K562 (cell line): Measurements from ENCODE around the gene IKZF3. TPM values are rescaled to one million over a fixed set of nuclear protein-coding genes. Genes with fewer than 3 reads are reported as not detected.
A peak's percentile ranks its signal among the peaks of the same experiment; 100 is the strongest.

ENCODE experiments used
- ARNT ChIP-seq, 2 experiments: fragments of 450-650 bp; IDR thresholded peaks; 2 replicates each; pipeline ENCODE4 v1.6.1; 2016; ENCODE audit warnings: mild to moderate bottlenecking in 1 of 2
- BCL6 ChIP-seq: fragments of 250-450 bp; sonication (Bioruptor Pico); IDR thresholded peaks from 2 replicates; pipeline ENCODE4 v1.4.0; 2020
- CC2D1A ChIP-seq: fragments of 450-650 bp; IDR thresholded peaks from 2 replicates; pipeline ENCODE4 v1.6.1; 2017; ENCODE audit warnings: mild to moderate bottlenecking
- CHD1 ChIP-seq: fragments of 200-600 bp; sonication (generic); IDR thresholded peaks from one replicate; pipeline ENCODE4 v1.6.1; 2012; ENCODE audit warnings: mild to moderate bottlenecking, moderate library complexity, low read length, inconsistent platforms
- ETV1 ChIP-seq: fragments of 450-650 bp; conservative IDR thresholded peaks from 2 replicates; pipeline ENCODE4 v1.6.1; 2016; ENCODE audit warnings: missing genetic modification characterization, control low read depth, low read depth, missing compliant biosample characterization
- FUS ChIP-seq: fragments of 200-400 bp; formaldehyde crosslinking; optimal IDR thresholded peaks from 2 replicates; pipeline ENCODE3; 2017; ENCODE audit warnings: low read depth, low read length
- MCM5 ChIP-seq: fragments of 450-650 bp; IDR thresholded peaks from 2 replicates; pipeline ENCODE4 v1.6.1; 2016; ENCODE audit warnings: low read depth
- MYC ChIP-seq, 2 experiments: fragments of 250-450 bp in 1 of 2; sonication (Bioruptor Pico) in 1 of 2; IDR thresholded peaks; 2 replicates each; pipeline versions ENCODE4 v1.5.1 to v1.6.1; 2012 to 2021; ENCODE audit warnings: low read depth in 2 of 2, borderline replicate concordance in 1 of 2, improper control_type of control experiment in 1 of 2, low read length in 1 of 2, mild to moderate bottlenecking in 1 of 2, moderate library complexity in 1 of 2
- NELFE ChIP-seq: IDR thresholded peaks from 2 replicates; pipeline ENCODE4 v1.6.1; 2011; ENCODE audit warnings: mild to moderate bottlenecking; ENCODE audit not compliant: insufficient read depth, insufficient read length
- NR2C1 ChIP-seq, 2 experiments: fragments of 450-650 bp; IDR thresholded peaks; 2 replicates each; pipeline ENCODE4 v1.6.1; 2017; ENCODE audit warnings: mild to moderate bottlenecking in 2 of 2, antibody characterized with exemption in 1 of 2, inconsistent platforms in 1 of 2, missing compliant biosample characterization in 1 of 2, missing genetic modification characterization in 1 of 2
- PML ChIP-seq: IDR thresholded peaks from 2 replicates; pipeline ENCODE4 v1.6.1; 2012; ENCODE audit warnings: low read length, inconsistent platforms
- SMARCB1 ChIP-seq: IDR thresholded peaks from 2 replicates; pipeline ENCODE4 v1.6.1; 2011; ENCODE audit warnings: improper control_type of control experiment, low read depth; ENCODE audit not compliant: insufficient read length
- TEAD2 ChIP-seq: fragments of 450-650 bp; IDR thresholded peaks from 2 replicates; pipeline ENCODE4 v1.6.1; 2016; ENCODE audit warnings: missing genetic modification characterization, control low read depth, missing compliant biosample characterization
- YBX1 ChIP-seq: fragments of 450-650 bp; IDR thresholded peaks from 2 replicates; pipeline ENCODE4 v1.7.1; 2016; ENCODE audit warnings: mild to moderate bottlenecking
- ZNF121 ChIP-seq: sonication (generic); formaldehyde crosslinking; conservative IDR thresholded peaks from 2 replicates; pipeline ENCODE4 v1.8.0; 2022; ENCODE audit warnings: missing genetic modification reagents
- ZNF695 ChIP-seq: fragments of 450-650 bp; formaldehyde crosslinking; IDR thresholded peaks from 2 replicates; pipeline ENCODE4 v1.4.0; 2020; ENCODE audit warnings: mild to moderate bottlenecking, moderate library complexity
- polyA plus RNA-seq, 8 experiments: library from polyadenylated mRNA; depleted of rRNA in 4 of 8; stranded (reverse) in 5 of 8; unstranded in 3 of 8; fragments of >200 nt; fragmentation: Nextera tagmentation in 2 of 8; fragmentation: Illumina TruSeq in 1 of 8; extraction: Ambion mirVana in 2 of 8; extraction: Trizol in 1 of 8; gene quantifications; 2 replicates each; pipeline versions ENCODE4 v1.2.1 to v1.2.3, GENCODE V29; 2011 to 2014; ENCODE audit warnings: inconsistent platforms in 1 of 8, missing spikeins in 1 of 8
- total RNA-seq, 7 experiments: library from RNA; depleted of rRNA in 6 of 7; stranded (reverse); fragments of >200 nt in 6 of 7; fragmentation: Illumina TruSeq in 2 of 7; extraction: Trizol in 2 of 7; gene quantifications; 2 replicates each; pipeline versions ENCODE4 v1.2.1 to v1.2.3, GENCODE V29; 2011 to 2021; ENCODE audit warnings: low replicate concordance in 1 of 7
- TF ChIP-seq, protein P1 (sequence below): fragments of 450-650 bp; IDR thresholded peaks from 2 replicates; pipeline ENCODE4 v1.6.1; 2014; ENCODE audit warnings: low read depth, mild to moderate bottlenecking, moderate library complexity, borderline replicate concordance
- TF ChIP-seq, protein P2 (sequence below): fragments of 250-450 bp; sonication (Bioruptor Pico); IDR thresholded peaks from 2 replicates; pipeline ENCODE4 v1.5.0; 2021
- TF ChIP-seq, protein P3 (sequence below): fragments of 450-650 bp; formaldehyde crosslinking; IDR thresholded peaks from 2 replicates; pipeline ENCODE4 v1.4.0; 2022; ENCODE audit warnings: missing genetic modification characterization
- TF ChIP-seq, protein P4 (sequence below): fragments of 250-450 bp; sonication (Bioruptor Pico); IDR thresholded peaks from 2 replicates; pipeline ENCODE4 v1.5.0; 2020; ENCODE audit warnings: mild to moderate bottlenecking, borderline replicate concordance

IKZF3 gene
- total and polyA plus RNA-seq, 9 of the 15 experiments (the other 6 are each of a cell fraction or from before 2014, with no cell fraction given): 0.06 to 1.6 (median 0.62) TPM

DNA sequence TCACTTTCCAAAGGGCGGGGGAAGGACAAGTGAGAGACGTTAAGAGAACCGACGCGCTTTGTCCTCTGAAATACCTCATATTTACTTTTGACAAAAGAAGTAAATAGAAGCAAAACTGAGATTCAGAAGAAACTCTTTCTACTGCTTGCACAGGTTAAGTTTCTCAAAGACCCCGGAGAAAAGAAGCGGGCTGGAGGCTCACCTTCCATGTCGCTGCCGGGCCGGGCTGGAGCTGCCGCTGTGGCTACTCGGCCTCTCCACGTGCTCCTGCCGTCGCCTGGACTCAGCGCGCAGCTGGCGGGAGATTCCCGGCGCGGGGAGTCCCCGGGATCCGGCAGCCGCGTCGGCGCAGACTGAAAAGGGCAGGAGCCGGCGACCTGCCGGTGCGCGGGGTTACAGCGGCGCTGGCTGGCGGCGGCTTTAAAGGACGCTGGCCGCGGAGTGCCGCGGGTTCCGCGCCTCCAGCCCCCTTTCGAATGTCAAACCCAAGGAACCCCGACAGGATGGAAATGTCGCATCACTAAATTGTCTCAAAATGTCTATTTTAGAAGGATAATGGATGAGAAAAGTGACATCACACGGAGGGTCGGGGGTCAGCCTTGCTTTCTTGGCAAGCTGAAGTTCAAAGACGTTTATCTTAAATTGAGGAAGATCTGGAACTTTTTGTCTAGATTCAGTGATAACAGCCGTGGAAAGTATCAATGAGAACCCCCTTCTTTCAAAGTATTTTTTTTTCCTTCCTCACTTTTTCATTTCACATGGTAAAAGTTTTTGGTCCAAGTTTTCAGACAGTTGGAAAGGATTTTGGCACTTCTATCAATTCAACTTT is at the start of gene IKZF3 (continued):
- TF ChIP-seq, protein P1, sequence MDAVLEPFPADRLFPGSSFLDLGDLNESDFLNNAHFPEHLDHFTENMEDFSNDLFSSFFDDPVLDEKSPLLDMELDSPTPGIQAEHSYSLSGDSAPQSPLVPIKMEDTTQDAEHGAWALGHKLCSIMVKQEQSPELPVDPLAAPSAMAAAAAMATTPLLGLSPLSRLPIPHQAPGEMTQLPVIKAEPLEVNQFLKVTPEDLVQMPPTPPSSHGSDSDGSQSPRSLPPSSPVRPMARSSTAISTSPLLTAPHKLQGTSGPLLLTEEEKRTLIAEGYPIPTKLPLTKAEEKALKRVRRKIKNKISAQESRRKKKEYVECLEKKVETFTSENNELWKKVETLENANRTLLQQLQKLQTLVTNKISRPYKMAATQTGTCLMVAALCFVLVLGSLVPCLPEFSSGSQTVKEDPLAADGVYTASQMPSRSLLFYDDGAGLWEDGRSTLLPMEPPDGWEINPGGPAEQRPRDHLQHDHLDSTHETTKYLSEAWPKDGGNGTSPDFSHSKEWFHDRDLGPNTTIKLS: peak; percentile 61
- no peak for TF ChIP-seq BCL6 (CRISPR knock-in tag)
- TF ChIP-seq, protein P2, sequence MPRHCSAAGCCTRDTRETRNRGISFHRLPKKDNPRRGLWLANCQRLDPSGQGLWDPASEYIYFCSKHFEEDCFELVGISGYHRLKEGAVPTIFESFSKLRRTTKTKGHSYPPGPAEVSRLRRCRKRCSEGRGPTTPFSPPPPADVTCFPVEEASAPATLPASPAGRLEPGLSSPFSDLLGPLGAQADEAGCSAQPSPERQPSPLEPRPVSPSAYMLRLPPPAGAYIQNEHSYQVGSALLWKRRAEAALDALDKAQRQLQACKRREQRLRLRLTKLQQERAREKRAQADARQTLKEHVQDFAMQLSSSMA (CRISPR knock-in tag): no peak
- no peak for TF ChIP-seq TEAD2 (tag)
- no peak for TF ChIP-seq CHD1
- no peak for TF ChIP-seq YBX1
- no peak for TF ChIP-seq SMARCB1
- TF ChIP-seq, protein P3, sequence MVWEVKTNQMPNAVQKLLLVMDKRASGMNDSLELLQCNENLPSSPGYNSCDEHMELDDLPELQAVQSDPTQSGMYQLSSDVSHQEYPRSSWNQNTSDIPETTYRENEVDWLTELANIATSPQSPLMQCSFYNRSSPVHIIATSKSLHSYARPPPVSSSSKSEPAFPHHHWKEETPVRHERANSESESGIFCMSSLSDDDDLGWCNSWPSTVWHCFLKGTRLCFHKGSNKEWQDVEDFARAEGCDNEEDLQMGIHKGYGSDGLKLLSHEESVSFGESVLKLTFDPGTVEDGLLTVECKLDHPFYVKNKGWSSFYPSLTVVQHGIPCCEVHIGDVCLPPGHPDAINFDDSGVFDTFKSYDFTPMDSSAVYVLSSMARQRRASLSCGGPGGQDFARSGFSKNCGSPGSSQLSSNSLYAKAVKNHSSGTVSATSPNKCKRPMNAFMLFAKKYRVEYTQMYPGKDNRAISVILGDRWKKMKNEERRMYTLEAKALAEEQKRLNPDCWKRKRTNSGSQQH (CRISPR knock-in tag): no peak
- no peak for TF ChIP-seq MCM5
- TF ChIP-seq FUS: no peak
- no peak for TF ChIP-seq CC2D1A
- TF ChIP-seq ARNT (IDR thresholded peaks at IDR 0.05): no peak
- TF ChIP-seq ZNF695 (CRISPR knock-in tag): no peak
- TF ChIP-seq MYC (IDR thresholded peaks at IDR 0.05; ENCODE audit: low read depth, low read length): peak; percentile 86
- no peak for TF ChIP-seq MYC (CRISPR knock-in tag; IDR thresholded peaks at IDR 0.05; ENCODE audit: borderline replicate concordance, low read depth)
- peak; percentile 45; the same call in 1 of the 2 replicates for TF ChIP-seq ETV1 (tag)
- TF ChIP-seq NR2C1 (IDR thresholded peaks at IDR 0.05): no peak
- TF ChIP-seq NR2C1 (tag; IDR thresholded peaks at IDR 0.05): no peak
- TF ChIP-seq NELFE: no peak
- no peak for TF ChIP-seq ZNF121 (CRISPR knock-in tag)
- TF ChIP-seq, protein P4, sequence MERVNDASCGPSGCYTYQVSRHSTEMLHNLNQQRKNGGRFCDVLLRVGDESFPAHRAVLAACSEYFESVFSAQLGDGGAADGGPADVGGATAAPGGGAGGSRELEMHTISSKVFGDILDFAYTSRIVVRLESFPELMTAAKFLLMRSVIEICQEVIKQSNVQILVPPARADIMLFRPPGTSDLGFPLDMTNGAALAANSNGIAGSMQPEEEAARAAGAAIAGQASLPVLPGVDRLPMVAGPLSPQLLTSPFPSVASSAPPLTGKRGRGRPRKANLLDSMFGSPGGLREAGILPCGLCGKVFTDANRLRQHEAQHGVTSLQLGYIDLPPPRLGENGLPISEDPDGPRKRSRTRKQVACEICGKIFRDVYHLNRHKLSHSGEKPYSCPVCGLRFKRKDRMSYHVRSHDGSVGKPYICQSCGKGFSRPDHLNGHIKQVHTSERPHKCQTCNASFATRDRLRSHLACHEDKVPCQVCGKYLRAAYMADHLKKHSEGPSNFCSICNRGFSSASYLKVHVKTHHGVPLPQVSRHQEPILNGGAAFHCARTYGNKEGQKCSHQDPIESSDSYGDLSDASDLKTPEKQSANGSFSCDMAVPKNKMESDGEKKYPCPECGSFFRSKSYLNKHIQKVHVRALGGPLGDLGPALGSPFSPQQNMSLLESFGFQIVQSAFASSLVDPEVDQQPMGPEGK: no peak
- TF ChIP-seq PML: no peak
